22Rv1 (cell line): ENCODE data around the gene SLC29A3.

ENCODE experiments used
- ZFX ChIP-seq: fragments of 450-650 bp; IDR thresholded peaks from 2 replicates; pipeline ENCODE4 v1.6.1; 2017; ENCODE audit warnings: antibody characterized with exemption, borderline replicate concordance
- TF ChIP-seq, protein P1 (sequence below): fragments of 450-650 bp; IDR thresholded peaks from 2 replicates; pipeline ENCODE4 v1.5.1; 2017; ENCODE audit warnings: mild to moderate bottlenecking

GRCh38 chr10:71351628-71352319 is 32.7 kb downstream of the SLC29A3 start:
- no peak for TF ChIP-seq ZFX
- TF ChIP-seq, protein P1, sequence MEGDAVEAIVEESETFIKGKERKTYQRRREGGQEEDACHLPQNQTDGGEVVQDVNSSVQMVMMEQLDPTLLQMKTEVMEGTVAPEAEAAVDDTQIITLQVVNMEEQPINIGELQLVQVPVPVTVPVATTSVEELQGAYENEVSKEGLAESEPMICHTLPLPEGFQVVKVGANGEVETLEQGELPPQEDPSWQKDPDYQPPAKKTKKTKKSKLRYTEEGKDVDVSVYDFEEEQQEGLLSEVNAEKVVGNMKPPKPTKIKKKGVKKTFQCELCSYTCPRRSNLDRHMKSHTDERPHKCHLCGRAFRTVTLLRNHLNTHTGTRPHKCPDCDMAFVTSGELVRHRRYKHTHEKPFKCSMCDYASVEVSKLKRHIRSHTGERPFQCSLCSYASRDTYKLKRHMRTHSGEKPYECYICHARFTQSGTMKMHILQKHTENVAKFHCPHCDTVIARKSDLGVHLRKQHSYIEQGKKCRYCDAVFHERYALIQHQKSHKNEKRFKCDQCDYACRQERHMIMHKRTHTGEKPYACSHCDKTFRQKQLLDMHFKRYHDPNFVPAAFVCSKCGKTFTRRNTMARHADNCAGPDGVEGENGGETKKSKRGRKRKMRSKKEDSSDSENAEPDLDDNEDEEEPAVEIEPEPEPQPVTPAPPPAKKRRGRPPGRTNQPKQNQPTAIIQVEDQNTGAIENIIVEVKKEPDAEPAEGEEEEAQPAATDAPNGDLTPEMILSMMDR, result no peak
